GM21723 (cell line): Measurements from ENCODE around the gene DOCK9.

Experiments used
- ATAC-seq: cut with Tn5 transposase; IDR thresholded peaks from one replicate; pipeline ENCODE4 v1.9.1; 2021; ENCODE audit warnings: mild to moderate bottlenecking, moderate library complexity; ENCODE audit not compliant: unreplicated experiment

DOCK9 gene

DNA sequence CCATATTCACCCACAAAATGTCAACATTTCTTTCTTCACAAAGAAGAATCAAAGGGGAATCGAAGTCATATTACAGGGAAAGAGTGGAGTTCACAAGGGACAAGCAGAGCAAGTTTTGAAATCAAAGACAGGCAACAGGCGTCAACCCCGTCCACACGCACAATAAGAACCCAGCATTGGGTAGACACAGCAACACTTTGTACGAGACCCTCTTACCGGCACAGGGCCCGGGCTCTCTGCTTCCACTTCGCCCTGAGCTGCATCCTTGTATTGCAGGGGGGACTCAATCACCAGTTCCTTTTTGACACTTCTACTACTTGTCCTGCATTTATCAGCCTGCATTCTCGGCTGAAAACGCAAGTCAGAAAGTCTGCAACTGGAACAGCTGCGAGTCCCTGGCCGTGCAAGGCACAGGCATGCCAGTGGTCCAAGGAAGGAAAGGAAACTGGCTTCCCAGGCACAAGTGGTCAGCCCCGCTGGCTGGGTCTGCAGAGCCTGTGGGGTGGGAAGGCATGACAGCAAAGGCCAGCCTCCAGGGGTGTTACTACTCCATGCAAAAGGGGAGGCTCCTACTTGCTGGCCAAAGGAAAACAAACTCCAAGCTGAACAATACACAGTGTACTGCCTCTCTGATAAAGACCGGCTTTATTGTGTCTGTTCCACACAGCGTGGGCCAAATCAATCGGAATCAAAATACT lies at the start of gene DOCK9:
Gene DOCK9 (minus strand): TSS at position 497 of the 698 bp plus-strand sequence. CDS start 155 bp downstream, at position 342.
- ATAC-seq: no peak

DNA sequence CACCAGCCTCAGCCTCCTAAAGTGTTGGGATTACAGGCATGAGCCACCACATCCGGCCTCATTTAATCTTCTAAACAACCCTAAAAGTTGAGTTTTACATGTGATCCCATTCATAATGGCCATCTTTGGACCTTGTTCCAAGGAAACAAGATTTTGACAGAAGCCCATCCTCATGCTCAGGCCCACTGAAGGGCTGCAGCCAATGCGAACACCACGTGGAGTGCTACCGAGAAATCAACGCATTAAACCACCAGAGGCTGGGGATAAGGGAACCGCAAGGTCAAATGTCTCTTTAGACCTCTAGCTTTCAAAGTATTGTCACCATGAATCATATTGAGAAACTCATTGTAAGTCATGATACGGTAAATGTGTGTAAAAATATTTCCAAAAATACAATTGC lies 49.4 kb upstream of the DOCK9 start:
- no peak for ATAC-seq

DNA sequence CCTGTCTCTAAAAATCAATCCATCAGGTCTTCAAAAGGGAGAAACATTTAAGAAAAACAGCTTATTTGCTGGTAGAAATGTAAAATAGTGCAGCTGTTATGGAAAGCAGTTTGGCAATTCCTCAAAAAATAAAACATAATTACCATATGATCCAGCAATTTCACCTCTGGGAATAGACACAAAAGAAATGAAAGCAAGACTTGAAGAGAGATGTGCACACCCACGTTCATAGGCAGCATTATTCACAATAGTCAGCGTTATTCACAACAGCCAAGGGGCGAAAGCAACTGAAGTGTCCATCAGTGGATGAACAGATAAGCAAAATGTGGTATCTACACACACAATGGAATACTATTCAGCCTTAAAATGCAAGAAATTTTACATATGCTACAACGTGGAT lies 45.1 kb upstream of the DOCK9 start:
- ATAC-seq: no peak

DNA sequence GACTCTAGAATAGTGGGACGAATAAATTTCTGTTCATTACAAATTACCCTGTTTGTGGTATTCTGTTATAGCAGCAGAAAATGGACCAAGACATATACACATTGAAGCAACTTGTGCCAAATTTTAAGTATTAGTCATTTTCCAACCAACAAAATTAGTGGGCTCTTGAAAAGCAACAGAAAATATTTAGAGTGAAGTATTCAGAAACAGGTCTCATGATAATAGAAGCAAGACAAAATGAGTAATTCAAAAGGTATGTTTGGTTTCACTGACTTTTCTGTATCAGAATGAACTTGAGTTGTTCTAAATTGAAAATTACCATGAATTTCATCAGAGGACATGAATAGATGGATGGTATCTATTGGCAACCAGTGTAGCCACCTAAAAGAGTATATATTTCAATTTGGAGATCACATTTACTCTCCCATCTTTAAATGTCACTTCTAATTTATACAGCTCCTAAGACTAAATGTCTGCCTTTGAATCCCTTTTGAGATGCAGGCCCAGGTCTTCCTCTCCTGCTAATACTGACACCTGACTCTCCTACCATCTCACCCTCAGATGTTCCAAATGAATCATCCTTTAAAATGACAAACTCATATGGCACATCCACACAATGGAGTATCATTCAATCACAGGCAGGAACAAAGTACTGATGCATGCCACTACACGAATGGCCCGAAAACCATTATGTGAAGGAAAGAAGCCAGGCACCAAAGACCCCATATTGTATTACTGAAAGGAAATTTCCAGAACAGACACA lies 40.7 kb upstream of the DOCK9 start:
- ATAC-seq: no peak

- ATAC-seq: no peak
These were observed 38.0 kb upstream of the DOCK9 start for GRCh38 chr13:99015606-99016490.

- no peak for ATAC-seq
These were observed 36.7 kb upstream of the DOCK9 start for GRCh38 chr13:99014522-99014921.

- ATAC-seq: no peak
These were observed 36.1 kb upstream of the DOCK9 start for GRCh38 chr13:99013951-99014350.

- no peak for ATAC-seq
These were observed 34.7 kb upstream of the DOCK9 start for GRCh38 chr13:99012539-99012938.

DNA sequence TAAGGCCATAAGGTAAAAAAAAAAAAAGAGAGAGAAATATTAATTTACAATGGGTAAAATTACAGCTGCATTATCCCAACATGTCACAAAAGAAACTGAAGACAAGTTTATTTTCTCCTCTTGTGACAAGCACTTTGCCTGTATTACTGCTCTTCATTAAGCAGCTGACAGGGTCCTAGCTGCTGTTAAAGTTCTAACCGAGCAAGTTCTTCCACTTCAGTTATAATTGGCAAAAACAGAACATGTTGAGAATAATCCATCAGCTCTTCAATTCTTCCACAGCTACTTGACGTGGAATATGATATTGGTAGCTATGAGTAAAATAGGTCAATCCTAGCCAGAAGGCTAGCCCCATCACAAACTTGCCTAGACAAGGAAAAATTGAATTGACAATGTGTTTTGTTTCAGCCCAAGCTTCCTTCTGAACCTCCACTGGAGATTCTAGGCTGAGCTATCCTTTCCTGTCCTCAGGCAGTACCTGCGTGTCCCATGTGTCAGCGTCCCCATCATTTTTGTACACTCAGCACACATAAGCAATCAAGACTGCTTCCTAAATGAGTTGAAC lies 32.2 kb upstream of the DOCK9 start:
- ATAC-seq: no peak

DNA sequence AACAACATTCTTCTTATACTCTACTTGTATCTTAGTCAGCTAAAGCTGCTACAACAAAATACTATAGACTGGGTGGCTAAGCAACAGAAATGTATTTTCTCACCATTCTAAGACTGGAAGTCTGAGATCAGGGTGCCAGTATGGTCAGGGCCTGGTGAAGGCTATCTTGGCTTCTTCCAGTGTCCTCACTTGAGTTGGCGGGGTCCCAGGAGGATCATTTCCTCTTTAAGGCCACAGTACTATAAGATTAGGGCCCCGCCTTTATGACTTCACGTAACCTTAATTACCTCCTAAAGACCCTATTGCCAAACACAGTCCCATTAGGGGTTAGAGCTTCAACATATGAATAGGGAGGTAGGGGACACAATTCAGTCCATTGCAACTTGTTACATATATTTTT lies 30.7 kb upstream of the DOCK9 start:
- no peak for ATAC-seq

GRCh38 chr13:99007414-99007986 lies 29.6 kb upstream of the DOCK9 start:
- no peak for ATAC-seq

- no peak for ATAC-seq
These were observed 27.7 kb upstream of the DOCK9 start for GRCh38 chr13:99005609-99006008.

GRCh38 chr13:99004978-99005377 lies 27.1 kb upstream of the DOCK9 start:
- no peak for ATAC-seq

- no peak for ATAC-seq
These were observed 26.1 kb upstream of the DOCK9 start for GRCh38 chr13:99003851-99004471.

GRCh38 chr13:99003186-99003585 lies 25.3 kb upstream of the DOCK9 start:
- no peak for ATAC-seq

DNA sequence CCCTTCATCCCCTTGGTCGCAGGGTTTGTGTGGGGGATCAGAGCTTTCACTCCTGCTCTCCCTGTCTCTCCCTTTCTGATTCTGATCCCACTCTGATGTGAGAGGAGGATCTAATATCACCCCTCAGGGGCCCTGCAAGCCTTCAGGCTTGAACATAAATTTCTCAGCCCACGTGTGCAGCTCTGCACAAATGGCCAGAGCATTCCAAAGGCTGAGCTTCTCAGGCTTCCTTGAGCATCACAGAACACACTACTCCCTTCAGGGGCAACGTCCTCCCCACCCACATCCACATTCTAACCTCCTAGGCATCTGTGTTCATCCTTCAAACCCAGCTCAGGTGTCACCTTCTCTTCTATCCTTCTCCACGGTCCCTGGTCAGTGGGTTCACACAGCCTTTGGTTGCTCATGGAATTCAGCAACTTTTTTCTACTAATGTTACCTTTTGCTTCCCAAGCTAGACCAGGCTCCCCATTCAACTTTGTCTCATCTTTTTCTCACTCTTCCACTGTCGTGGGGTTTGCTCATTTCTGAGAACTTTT lies 24.4 kb upstream of the DOCK9 start:
- no peak for ATAC-seq

- ATAC-seq: no peak
These were observed 22.3 kb upstream of the DOCK9 start for GRCh38 chr13:99000137-99000536.

DNA sequence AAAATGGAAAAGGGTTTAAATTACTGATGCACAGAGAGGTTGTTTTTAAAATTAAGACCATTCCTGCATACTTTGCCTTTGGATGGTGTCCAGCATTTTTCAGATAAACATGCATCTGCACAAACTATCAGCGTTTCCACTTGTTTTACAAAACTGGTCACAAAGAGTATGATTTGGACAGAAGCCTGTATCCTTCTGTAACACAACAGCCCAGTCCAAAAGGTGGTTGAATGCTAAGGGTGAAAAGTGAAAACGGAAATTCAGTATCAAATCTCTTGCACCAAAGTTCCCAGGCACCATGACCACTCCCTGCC lies 21.7 kb upstream of the DOCK9 start:
- ATAC-seq: no peak

GRCh38 chr13:98998831-98999638 lies 21.2 kb upstream of the DOCK9 start:
- ATAC-seq: no peak
